Stimulated activated CD4-positive, alpha-beta T cell treated with anti-CD3 and anti-CD28 coated beads, Interleukin-4, amount 100 ng/mL, for 4 hours (primary cell): ENCODE results near the gene XPO4.
"Not testable (repeated sequence)": the region's sequence is repeated elsewhere in the genome, so short reads cannot be mapped to it uniquely, and the experiment has no call there.

Source experiments
- DNase-seq, 2 experiments: peaks; one replicate each; pipeline ENCODE4 v3.0.0-alpha.2; 2020

The XPO4 gene

DNA sequence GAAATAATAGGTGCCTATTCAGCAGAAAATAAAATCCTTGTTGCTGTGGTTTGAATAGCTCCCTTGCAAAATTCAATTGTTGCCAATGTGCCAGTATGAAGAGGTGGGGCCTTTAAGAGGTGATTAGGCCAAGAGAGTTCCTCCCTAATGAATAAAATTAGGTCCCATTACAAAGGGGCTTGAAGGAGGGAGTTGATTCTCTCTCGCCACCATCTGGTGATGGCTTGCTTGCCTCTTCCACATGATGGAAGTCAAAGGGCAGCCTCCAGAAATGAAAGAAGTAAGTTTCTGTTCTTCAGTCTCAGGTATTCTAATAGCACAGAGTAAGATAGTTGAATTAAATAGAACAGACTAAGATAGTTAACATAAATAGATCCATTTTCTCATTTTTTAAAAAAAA is 125.8 kb downstream of the XPO4 start:
- DNase-seq: no peak

DNA sequence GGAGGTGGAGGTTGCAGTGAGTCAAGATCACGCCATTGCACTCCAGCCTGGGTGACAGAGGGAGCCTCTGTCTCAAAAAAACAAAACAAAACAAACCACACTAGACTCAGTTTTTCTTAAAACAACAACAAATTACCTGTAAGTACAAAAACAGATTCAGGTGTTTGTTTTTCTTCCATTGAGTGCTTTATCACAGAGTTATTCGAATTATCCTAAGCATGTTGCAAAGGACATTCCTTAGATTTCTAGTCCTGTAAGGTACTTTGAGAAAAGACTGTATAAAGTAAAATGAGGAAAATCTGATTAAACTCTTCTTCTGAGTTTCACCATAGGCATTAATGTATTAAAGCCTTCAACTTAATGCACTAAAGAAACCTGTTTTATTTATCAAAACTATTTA is 126.6 kb downstream of the XPO4 start:
- no peak for DNase-seq

DNA sequence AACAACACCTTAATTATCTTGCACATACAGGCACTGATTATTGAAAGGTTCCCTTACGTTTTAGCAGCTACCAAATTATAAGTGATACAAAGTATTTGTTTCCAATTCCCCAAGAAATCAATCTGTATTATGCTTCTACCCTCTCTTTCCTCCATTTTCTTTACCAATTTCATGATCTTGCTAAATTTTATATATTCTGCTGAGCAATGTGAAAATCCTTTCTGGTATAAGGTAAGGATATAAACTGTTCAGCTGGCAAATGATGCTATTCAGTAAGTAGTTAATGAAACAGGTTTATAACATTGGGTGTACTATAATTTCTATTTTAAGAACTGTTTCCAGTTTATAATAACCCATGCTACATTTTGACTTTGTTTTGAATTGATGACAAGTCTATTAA is 127.8 kb downstream of the XPO4 start:
- no peak for DNase-seq

DNA sequence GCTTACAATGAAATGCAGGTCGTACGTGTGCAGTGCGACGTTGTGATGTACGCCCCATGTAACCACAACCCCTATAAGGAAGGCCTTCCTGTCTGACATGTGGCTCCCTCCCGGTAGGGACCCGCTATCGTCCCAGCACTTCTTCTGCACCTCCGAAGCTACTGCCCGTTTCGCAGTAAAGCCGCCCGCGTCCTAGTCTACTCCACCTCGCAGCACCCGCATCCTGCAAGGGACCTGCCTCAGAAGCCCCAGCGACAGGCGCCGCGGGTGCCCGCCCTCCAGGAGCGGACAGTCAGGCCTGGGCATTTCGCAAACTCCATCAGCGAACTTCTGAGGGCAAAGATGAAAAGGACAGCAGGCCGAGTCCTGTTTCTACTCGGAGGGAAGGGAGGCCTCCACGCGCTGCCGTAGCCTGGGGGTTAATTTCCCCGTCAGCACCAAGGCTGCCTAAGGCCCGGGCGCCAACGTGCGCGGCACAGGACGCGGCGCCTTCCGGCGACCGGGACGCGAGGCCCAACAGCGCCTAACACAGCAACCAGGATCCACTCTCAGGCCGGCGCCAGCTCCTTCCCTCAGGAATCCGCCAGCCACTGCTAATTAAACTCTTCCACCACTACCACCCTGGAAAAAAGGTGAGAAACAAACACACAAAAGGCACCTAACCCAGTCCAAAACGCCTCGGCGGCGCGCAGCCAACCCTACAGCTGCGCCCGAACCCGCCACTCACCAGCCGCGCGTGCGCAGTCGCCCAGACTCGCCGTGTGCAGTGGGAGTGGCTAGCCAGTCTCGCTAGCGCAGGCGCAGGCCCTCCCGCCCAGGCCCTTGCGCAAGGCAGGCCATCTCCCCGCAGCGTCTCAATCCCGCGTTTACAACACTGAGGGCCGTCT is 129.1 kb downstream of the XPO4 start, which contains the start of gene EEF1AKMT1:
EEF1AKMT1 (minus strand) TSS at position 768 of the 887 bp plus-strand sequence. CDS start 16,363 bp downstream, outside the sequence.
- peak; percentile 93 to 98 for DNase-seq

DNA sequence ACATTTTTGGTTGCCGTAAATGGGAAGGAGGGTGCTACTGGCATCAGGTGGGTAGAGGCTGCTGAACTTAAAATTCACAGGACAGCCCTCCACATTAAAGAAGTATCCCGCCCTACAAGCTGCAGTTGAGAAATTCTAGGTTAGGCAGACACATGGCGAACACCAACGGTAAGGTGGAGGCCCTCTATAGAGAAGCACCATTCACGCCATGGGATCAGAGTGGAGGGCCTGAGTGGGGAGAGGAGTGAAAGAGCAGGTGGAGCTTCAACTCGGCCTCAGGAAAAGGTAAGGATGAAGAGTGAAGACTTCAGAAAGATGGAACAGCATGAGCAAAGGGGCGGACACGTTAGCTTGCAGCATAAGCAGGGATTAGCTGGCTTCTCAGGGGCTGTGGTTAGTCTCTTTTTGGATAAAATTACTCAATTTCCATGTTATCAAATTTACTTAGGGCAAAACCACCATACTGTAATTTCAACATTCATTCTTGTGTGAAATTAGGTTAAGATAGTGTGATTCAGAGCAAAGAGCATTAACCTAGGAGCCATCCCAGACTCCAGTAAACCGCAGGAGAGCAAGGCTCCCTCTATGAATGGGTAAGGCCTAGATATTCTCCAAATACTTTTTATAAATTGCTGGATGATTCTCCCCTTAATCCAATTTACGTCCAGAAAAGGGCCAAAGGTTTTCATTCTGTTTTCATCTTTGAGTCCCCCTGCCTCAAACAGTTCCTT is 130.0 kb downstream of the XPO4 start:
- no peak for DNase-seq

DNA sequence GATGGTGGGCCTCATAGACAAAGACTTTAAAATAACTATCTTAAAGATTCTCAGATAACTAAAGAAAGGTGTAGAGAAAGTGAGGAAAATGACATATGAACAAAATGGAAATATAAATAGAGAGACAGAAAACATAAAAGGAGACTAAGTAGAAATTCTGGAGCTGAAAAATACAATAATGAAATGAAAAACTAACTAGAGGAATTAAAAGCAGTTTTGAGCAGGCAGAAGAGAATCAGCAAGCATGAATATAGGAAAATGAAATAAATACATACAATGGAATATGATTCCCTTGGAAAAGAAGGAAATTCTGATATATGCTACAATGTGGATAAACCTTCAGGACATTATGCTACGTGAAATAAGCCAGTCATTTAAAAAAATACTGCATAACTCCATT is 132.7 kb downstream of the XPO4 start:
- DNase-seq: no peak

DNA sequence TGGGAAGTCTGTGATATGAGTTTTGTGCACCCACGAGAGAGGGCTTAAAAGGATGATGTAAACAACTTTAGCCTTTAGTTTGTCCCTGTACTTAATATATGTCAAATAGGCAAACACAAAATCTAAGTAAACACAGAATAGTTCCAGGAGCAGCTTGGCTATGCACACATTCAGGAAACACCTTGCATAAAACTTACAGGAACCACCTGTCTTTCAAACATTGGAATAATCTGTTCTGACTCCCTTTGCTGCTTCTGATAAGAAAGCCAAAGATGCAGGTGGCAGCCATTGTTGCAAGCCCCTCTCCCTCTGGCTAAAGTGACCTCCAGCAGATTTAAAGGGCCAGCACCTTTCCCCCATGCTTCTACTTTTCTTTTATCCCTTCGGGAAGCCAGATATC is 133.5 kb downstream of the XPO4 start:
- no peak for DNase-seq

DNA sequence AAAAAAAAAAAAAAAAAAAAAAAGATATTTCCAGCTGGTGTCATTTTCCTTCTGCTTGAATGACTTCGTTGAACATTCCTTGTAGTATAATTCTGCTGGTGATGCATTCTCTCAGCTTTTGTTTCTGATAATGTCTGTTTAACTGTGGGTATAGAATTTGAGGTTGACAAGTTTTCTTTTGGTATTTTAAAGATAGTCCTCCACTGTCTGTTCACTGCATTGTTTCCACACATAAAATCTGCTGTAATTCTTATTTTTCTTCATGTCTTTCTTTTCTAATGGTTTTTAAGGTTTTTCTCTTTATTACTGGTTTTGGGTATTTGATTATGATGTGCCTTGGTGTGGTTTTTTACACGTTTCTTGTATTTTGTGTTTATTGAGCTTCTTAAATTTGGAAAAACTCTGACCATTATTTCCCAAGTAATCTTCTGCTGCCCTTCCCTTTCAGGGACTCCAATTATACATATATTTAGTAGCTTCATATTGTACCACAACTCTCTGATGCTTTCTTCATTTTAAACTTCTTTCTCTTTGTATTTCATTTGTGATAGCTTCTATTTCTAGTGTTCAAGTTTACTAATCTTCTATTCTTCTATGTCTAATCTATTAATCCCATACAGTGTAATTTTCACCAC is 135.1 kb downstream of the XPO4 start:
- DNase-seq: no peak

DNA sequence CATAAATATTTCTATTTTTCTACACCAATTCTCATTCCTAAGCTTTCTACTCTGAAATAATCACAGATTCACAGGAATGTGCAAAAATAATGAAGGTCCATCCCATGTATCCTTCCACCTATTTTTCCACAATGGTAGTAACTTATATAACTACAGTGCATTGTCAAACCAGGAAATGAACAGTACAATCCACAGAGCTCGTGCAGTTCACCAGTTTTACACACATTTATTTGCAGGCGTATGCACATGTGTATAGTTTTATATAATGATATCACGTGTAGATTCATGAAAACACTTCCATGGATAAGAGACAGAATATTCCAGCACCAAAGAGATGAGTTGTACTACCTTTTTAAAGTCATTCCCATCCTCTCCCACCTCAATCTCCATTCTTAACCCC is 141.7 kb downstream of the XPO4 start:
- no peak for DNase-seq

DNA sequence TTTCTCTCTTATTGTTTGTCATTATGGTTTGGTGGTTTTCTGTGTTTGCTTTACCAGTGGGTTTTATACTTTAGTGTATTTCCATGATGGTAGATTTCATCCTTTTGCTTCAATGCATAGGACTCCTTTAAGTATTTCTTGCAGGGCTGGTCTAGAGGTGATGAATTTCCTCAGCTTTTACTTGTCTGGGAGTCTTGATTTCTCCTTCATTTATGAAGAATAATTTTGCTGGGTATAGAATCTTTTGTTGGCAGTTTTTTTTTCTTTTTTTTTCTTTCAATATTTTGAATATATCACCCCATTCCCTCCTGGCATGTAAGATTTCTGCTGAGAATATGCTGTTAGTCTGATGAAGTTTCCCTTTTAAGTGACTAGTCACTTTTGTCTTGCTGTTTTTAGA is 148.5 kb downstream of the XPO4 start:
- no peak for DNase-seq

DNA sequence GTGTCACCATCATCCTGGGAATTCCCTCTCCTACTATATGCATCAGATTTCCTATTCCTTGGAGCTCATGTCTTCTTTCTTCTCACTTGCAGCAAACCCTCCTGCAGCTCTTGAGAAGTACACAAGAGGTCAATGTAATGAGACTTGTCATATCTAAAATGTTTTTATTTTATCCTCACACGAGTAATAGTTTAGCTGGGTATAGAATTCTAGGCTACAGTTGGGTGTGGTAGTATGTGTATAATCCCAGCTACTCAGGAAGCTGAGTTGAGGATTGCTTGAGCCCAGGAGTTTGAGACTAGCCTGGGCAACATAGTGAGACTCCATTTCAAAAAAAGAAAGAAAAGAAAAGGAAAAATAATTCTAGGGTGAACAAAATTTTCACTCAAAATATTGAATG is 153.2 kb downstream of the XPO4 start:
- DNase-seq: no peak

DNA sequence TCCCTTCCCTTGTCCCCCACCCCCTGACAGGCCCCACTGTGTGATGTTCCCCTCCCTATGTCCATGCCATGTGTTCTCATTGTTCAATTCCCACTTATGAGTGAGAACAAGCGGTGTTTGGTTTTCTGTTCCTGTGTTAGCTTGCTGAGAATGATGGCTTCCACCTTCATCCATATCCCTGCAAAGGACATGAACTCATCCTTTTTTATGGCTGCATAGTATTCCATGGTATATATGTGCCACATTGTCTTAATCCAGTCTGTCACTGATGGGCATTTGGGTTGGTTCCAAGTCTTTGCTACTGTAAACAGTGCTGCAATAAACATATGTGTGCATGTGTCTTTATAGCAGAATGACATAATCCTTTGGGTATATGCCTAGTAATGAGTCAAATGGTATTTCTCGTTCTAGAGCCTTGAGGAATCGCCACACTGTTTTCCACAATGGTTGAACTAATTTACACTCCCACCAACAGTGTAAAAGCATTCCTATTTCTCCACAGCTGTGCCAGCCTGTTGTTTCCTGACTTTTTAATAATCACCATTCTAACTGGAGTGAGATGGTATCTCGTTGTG is 158.6 kb downstream of the XPO4 start:
- DNase-seq: not testable (repeated sequence)

DNA sequence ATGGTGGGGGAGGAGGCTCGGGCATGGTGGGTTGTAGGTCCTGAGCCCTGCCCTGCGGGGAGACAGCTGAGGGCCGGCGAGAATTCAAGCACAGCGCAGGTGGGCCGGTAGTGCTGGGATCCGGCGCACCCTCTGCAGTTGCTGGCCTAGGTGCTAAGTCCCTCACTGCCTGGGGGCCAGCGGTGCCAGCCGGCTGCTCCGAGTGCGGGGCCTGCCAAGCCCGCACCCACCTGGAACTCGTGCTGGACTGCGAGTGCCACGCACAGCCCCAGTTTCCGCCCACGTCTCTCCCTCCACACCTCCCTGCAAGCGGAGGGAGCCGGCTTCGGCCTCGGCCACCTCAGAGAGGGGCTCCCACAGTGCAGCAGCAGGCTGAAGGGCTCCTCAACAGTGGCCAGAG is 162.5 kb downstream of the XPO4 start:
- no peak for DNase-seq

DNA sequence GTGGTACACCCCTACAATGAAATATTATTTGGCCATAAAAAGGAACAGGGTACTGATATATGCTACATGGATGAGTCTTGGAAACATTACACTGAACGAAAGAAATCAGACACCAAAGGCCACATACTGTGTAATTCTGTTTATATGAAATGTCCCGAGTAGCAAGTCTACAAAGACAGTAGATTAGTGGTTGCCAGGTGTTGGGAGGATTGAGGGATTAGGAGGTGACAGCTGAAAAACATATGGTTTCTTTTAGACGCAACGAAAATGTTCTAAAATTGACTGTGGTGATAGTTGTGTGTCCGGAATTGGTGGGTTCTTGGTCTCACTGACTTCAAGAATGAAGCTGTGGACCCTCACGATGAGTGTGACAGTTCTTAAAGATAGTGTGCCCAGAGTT is 163.9 kb downstream of the XPO4 start:
- no peak for DNase-seq

DNA sequence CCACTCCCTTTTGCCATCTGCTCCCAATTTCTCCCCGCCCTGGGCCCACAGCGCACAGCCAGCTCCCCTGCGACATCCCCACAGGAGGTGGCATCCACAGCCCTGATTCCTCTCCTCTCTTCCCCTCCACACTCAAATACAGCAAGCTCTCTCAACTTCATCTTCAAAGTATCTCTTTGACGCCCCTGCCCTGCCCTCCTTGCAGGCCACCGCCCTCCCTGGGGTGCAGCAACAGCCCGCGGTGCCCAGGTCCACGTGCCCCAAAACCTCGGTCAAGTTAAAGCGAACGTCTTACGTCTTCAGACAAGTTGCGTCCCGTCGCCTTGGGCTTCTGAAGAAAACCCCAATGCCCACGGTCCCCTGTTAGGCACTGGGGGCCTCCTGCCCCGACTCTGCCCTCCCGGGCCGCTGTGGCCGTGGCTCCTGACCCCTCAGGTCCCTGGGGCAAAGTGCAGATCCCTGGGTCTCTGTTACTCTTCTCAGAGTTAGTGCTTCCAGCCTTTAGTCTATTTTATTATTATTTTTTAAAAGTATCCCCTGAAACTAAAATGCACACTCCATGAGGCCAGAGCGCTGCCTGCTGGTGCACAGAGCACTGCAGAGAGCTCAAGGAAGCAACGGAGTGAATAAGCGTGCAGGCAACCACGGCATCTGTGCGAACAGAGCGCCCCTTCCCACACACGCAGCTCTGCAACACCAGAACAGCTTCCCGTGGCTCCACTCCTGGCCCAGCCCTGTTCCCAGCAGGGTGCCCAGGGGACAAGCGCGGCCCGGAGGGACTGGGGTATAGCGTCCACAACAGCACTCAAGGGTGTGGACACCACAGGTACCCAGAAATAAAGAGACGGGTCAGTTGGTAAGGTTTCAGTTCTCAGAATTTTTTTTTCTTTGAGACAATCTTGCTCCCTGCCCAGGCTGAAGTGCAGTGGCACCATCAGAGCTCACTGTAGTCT is 172.6 kb downstream of the XPO4 start:
- DNase-seq: no peak

DNA sequence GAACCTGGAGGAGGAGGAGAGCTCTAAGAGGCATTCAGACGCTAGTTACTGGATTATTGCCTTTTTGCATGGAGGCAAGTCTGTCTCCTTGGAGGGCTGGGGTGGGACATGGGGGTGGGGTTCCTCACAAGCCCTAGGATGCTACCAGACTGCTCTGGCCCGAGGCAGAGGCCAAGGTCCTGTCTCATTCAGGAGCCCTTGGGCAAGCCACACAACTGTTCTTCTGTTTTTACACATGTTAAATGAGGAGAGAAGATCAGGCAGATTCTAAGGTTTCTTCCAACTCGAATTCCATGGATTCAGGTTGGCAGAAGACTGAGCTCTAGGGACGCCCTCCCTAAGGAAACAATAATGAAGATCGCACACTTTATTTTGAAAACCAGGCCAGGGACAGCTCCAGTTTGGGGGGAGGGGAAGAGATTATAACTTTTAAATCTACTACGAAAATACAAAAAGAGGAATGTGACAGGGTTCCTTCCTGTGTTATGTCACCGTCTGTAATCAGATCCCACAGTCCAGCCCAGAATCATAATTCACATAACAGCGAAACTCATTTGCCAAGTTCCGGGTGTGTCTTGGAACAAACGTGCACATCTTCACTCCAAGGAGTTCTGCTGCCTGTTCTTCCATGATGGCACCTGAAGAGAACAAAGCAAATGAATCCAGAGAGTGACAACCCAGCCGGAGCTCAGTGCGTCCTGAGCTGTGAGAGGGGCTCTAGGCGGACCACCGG is 173.8 kb downstream of the XPO4 start:
- DNase-seq: no peak

DNA sequence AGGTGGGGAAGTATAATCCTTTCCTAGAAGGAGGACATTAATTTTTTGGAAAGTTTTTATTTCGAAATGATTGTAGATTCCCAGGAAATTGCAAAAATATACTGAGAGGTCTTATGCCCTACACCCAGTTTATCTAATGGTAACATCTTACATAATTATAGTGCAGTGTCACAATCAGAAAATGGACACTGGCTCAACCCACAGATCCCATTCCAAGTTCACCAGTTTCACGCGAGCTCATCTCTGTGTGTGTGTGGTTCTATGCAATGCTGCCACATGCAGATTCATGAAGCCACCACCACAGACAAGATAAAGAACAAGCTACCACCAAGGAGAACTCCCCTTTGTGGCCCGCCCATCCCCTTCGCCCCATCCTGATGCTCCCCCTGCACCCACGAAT is 174.7 kb downstream of the XPO4 start:
- no peak for DNase-seq
